Measurements from ENCODE around the gene ZNF836.
"Not testable (repeated sequence)": the region's sequence is repeated elsewhere in the genome, so short reads cannot be mapped to it uniquely, and the experiment has no call there.

The ZNF836 gene

DNA sequence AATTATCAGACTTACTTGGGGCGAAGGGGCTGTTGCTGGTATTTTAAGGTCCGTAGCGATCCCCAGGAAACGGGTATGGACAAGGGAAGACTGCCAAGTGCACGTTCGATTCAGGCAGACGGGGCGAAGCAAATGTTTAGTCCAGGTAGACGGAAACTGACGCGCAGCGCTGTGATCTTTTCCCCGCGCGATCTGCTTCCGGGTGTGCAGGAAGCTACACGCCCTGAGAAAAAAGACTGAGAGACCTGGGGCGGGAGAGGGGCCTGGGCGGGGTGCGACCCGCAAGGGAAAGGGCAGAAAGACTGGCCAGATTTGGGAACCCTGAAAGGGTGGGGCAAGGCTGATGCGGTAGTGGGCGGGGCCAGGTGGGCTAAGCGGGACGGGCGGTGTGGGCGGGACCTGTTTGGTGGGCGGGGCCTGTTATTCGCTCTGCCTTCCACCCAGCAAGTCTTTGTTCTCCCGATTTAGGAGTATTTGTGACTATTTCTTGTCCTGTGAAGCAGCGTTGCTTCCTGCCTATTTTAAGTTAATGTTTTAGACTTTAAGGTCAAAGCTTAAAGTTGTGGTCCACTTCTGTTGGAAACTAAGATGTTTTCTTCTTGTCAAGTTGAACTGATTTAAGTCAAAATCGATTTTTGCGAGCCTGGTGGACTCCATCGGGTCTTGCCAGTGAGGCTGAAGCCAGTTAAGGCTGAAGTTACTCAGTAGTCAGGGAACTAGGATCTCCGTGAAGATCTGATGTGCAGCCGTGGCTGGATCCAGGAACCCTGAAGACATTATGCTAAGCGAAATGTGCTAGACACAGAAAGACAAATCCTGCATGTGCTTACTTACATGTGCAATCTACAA, at the start of gene ZNF836:
Gene ZNF836, minus strand, starts transcription at position 301 of the 849 bp plus-strand sequence. CDS start 3,549 bp downstream, outside the sequence.
- peak; percentile 94 for DNase-seq (ENCODE audit: low spot score)

DNA sequence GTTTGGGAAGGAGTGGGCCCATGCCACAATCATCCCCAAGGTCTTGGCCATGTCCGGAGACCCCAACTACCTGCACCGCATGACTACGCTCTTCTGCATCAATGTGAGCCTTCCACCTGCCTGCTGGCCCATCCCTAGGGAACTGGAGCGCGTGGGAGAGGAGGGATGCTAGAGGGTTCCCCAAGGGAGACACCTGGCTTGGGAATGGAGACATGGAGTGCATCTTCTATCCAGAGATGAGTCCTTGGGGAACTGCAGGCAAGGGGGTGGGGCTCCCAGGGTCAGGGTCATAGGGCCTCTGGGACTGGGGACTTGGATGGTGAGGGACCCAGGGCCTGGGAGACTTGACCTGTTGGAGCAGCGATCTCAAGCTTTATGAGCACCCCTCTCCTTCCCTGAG, 49.6 kb upstream of the ZNF836 start:
- DNase-seq (ENCODE audit: low spot score): no peak

DNA sequence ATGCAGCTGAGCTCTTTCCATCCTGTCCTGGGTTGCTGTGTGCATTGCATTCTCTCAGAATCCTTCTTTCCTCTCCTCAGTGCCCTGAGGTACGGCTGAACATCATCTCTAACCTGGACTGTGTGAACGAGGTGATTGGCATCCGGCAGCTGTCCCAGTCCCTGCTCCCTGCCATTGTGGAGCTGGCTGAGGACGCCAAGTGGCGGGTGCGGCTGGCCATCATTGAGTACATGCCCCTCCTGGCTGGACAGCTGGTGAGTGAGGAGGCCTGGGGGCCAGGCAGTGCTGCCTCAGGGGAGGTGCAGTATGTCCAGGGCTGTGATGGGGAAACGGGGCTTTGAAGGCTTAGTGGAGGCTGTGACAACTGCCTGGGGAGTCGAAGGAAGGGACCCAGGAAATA, 48.2 kb upstream of the ZNF836 start:
- DNase-seq (ENCODE audit: low spot score): no peak

DNA sequence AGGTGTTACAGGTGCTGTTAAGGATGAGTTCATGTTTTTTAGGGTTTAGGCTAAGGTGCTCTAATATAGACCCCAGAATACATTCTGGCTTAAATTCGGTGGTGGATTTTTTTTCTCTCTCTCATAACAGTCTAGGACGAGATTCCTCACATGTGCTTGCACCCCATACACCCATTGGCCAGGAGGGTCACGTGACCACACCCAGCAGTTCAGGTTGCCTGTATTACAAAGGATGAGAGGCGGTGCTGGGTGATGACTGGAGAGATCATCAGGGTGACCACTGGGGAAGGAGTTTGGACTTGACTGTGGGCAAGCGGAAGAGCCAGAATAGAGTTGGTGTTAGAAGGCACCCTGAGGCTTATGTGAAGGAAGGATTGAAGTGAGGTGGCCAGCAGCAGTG, 46.2 kb upstream of the ZNF836 start:
- DNase-seq (ENCODE audit: low spot score): no peak

DNA sequence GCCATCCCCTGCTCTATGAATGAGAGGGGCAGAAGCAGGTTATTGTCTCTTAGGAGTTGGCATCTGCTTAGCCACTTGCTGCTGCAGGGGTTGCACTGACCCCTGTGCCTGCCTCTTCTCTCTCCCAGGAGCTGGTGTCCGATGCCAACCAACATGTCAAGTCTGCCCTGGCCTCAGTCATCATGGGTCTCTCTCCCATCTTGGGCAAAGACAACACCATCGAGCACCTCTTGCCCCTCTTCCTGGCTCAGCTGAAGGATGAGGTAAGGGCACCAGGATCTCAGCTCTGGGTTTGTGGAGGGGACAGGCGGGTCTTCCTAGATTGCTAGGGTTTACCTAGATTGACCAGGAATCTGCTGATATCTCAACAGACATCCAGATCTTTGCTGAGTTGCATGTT, 45.0 kb upstream of the ZNF836 start:
- DNase-seq (ENCODE audit: low spot score): no peak

DNA sequence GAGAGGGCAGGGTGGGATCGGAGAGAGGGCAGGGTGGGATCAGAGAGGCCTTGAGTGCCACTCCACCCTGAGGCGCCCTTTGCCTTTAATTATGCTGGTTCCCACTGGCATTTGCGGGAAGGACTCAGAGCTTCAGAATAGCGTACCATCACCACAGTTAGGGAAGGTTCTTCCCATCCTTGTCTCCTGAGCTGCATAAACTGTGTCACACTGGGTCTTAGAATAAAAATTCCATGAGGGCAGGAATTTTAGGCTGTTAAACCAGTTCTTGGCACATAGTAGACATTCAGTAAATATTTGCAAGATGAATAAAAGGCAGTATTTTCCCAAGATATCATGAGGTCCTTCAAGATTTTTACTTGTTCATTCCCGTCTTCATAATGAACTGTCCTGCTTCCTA, 42.8 kb upstream of the ZNF836 start:
- no peak for DNase-seq (ENCODE audit: low spot score)

DNA sequence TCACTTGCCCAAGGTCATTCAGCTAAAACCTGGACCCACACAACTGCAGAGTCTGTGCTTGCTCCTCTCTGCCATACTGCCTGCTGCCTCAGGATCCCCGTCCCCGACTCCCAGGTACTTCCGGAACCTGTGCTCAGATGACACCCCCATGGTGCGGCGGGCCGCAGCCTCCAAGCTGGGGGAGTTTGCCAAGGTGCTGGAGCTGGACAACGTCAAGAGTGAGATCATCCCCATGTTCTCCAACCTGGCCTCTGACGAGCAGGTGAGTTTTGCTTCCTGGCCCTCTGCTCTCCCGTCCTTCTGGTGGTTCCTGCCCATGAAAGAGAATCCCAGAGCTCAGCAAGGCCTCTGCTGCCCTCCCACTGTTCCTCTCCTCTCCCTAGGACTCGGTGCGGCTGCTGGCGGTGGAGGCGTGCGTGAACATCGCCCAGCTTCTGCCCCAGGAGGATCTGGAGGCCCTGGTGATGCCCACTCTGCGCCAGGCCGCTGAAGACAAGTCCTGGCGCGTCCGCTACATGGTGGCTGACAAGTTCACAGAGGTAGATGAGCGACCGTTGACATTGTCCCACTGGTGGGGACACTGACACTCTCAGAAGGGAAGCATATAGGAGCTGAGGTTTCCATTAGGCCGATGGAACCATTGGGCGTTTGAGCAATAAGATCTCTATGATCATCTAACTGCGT, 41.3 kb upstream of the ZNF836 start:
- no peak for DNase-seq (ENCODE audit: low spot score)

DNA sequence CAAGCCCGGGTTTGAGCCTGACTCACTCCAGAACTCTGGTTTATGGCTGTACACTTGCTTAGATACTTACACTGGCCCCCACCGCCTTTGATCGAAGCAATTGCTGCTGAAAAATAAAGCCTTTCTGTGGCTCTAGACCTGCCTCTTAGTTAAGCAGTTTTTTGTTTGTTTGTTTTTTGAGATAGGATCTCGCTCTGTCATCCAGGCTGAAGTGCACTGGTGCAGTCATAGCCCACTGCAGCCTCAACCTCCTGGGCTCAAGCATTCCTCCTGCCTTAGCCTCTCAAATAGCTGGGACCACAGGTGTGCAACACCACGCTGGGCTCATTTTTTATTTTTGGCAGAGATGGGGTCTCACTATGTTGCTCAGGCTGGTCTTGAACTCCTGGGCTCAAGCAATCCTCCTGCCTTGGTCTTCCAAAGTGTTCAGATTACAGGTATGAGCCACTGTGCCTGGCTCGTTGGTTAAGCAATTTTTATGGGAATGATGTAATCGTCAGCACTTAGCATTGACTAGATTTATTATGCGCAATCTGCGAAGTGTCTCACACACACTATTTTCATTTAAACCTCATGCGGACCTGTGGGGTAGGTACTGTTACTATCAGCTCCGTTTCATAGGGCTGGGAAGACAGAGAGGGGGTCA, 40.6 kb upstream of the ZNF836 start:
- no peak for DNase-seq (ENCODE audit: low spot score)

DNA sequence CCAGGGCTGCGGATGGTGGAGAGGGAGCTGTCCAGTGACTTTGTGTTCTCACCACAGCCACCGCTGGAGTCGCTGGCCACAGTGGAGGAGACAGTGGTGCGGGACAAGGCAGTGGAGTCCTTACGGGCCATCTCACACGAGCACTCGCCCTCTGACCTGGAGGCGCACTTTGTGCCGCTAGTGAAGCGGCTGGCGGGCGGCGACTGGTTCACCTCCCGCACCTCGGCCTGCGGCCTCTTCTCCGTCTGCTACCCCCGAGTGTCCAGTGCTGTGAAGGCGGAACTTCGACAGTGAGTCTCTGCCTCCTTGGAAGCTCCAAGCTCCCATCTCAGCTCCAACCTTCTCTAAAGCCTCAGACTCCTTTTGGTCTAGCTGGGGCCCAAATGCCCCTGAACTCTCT, 39.8 kb upstream of the ZNF836 start:
- no peak for DNase-seq (ENCODE audit: low spot score)

DNA sequence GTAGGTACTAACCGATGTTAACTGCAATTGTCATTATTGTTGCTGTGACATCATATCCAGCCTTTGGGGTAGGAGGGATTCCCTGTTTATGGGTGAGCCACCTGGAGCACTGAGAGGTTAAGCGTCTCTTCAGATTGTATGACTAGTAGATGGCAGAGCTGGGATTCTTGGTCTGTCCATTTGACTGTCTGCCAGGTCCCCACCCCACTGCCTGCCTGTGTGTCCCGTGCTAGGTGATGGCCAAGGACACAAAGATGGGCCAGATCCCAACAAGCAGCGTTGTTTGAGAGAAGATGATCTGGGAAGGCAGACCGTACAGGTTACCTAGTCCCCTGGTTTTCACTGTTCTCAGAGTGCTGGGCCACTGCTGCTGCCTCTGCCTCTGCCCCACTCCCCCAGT, 35.1 kb upstream of the ZNF836 start:
- DNase-seq (ENCODE audit: low spot score): no peak

DNA sequence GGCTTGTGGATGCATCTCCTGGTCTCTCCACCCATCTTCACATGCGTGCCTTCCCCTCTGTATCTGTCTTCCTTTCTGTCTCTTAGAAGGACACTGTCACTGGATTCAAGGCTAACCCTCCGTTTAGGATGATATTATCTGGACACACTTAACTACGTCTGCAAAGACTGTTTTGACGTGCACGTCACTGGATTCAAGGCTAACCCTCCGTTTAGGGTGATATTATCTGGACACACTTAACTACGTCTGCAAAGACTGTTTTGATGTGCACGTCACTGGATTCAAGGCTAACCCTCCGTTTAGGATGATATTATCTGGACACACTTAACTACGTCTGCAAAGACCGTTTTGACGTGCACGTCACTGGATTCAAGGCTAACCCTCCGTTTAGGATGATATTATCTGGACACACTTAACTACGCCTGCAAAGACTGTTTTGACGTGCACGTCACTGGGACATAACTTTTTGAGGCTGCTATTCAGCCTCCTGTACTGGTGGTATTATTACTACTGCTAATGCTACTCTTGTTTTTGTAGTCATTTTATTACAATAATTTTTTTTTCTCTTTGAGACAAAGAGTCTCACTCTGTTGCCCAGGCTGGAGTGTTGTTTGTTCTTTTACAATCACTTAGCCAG, 29.5 kb upstream of the ZNF836 start:
- DNase-seq (ENCODE audit: low spot score): not testable (repeated sequence)

DNA sequence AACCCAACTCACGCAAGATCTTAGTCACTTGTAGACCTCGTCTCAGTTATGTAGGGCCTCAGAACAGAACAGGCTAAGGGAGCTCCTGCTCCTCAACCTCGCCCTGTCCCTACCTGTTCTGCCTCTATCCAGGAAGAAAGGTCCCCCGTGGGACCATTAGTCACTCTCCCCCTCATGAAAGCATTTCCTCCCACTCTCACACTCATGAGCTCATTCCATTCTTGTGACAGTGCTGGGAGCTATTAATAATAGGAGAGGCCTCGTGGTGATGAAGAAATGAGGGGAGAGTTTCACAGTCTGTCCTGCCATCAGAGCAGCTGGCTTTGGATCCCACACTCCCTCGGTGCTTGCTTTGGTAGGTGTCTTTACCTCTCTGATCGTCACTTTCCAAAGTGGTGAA, 28.6 kb upstream of the ZNF836 start:
- DNase-seq (ENCODE audit: low spot score): no peak

DNA sequence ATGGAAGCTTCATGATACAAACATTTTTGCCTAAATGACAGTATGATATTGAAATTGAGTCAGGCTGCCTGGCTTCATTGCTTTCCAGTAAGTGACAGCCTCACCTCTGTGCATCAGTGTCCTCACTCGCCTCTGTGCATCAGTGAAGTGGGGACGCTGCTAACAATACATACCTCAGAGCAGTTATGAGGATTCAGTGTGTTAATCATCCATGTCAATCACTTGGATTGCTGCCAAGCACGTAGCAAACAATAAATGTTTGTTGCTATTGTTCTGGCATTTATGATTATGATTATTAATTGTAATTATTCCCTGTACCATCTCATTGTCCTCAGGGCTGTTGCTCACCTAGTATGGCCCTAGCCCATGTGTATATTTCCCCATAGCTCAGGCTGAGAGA, 27.3 kb upstream of the ZNF836 start:
- no peak for DNase-seq (ENCODE audit: low spot score)

DNA sequence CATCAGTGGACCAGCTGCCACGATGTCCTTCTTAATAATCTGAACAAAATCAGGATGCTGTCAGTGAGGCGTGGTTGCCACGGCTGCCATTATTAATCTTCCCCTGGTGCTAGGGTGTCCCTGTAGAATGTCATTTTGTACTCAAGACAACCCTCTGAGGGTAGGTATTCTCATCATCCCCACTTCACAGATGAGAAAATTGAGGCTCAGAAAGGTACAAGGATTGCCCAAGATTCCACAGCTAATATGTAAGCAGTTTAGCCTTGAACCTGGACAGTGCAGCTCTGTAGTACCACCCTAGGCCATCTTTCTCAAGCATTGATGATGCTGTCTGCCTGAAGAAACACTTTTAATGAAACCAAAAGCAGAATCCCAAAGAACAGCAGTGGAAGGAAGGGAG, 26.5 kb upstream of the ZNF836 start:
- no peak for DNase-seq (ENCODE audit: low spot score)

DNA sequence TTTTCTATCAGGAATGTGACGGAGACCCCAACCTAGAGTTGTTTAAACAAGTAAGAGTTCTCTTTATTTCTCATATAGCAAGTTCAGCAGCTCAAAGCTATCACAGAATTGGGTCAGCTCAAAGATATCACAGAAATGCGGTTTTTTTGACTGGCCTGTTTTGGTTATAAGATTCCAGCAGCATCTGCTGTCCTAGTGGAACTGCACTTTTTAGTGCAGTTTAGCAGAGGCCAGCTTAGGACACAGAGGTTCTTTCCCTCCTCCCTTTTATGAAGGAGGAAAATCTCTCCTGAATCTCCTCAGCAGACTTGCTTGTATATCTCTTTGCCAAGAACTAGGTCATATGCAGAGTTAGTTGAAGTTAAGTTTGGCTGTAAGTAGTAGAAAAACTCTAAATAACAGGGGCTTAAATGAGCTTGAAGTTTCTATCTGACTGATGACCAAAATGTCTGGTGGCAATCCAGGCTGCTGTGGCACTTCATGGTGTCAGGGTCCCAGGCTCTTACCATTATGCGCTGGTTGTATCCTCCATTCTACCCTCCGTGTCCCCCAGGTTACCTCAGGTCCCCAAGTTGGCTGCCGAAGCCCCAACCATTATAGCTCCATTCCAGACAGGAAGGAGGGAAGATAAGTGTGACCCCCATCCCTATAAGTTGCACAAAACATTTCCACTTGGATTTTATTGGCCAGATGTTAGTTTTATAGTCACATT, 25.0 kb upstream of the ZNF836 start:
- DNase-seq (ENCODE audit: low spot score): no peak

DNA sequence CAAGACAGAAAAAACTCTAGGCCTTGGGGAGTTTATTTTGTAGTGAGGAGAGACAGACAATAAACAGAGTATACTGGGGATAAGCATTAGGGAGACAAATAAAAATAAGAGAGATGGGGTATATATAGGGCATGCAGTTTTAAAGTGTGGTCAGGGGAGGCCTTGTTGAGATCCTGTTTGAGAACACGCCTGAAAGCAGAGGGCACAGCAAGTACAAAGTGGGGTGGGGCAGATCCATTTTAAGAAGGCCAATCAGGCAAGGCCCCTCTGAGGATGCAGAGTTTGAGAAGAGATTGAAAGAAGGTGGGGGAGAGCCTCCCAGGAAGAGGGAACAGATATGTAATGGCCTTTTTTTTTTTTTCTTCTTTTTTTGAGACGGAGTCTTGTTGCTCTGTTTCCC, 20.5 kb upstream of the ZNF836 start:
- no peak for DNase-seq (ENCODE audit: low spot score)

DNA sequence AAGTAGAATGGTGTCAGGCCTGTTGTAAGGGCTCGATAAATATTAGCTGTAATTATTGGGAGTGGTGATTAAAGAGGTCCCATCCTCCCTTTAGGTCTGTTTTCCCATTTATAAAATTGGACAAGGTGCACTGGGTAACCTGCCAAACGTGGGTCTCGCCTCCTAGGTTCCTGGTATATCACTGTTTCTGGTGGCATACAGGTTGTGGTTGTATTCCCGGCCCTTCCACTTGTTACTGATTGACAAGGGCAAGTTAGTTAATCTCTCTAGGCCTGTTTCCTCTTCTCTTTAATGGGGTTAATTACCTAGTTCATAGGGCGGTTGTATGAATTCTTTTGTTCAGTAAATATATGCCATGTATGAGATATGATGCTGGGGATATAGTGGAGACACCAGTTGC, 20.0 kb upstream of the ZNF836 start:
- no peak for DNase-seq (ENCODE audit: low spot score)

DNA sequence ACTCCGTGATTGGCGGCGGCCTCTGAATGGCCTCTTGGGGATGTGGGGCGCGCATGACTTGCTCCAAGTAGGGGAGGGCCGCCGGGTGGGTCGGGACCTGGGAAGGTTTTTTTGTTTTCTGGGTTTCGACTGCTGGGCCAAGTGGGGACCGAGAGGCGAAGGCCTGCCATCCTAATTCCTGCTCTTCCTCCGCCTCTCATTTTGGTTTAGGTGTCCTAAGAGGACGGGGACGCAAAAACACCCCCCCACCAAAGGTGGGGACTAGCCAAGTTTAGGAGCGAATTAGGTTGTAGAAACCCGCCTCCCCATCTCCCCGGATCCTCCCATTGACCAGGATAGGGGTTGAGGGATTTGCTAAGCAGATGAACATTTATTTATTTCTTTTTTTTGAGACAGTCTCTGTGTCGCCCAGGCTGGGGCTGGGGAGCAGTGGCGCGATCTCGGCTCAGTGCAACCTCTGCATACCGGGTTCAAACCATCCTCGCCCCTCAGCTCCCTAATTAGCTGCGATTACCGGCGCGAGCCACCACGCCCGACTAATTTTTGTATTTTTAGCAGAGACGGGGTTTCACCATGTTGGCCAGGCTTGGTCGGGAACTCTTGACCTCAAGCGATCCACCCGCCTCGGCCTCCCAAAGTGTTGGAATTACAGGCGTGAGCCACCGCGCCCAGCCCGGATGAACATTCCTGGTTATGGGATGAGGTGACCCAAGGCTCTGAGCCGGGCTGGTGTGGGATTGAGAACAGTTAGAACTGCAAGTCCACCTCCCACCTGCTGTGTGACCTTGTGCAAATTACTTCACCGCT, 19.3 kb upstream of the ZNF836 start:
- no peak for DNase-seq (ENCODE audit: low spot score)

DNA sequence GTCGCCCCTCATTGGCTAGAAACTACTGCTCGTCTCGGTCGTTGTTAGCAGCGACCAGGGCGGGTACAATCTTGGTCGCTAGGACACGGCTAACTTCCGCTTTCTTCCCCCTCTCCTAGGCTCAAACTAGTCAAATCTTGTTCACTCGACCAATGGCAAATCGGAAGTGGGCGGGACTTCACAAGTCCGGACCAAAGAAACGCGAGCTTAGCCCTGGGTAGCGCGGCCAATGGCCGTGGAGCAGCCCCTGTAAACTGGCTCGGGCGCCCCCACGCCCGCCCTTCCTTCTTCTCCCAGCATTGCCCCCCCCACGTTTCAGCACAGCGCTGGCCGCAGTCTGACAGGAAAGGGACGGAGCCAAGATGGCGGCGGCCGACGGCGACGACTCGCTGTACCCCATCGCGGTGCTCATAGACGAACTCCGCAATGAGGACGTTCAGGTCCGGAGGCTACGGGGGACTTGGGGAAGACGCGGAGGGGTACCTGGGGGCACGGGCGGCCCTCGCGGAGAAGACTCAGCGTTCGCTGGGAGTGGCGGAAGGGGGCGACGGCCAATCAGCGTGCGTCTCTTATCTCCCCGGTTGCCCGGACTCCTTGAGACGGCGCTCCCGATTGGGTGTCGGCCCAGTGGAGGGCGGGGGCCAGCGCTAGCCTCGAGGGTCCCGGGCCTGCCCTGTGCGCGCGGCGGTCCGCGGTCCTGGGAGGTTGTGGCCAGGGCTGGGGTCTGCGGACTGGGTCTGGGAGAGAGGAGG, 18.5 kb upstream of the ZNF836 start, which contains the start of gene PPP2R1A:
Gene PPP2R1A, plus strand, starts transcription at position 318 of the 752 bp plus-strand sequence. Its CDS starts 45 bp downstream, at position 363.
- DNase-seq (ENCODE audit: low spot score): peak; percentile 100
